ENCODE results near the gene GNA12. TPM values are rescaled to one million over a fixed set of nuclear protein-coding genes. Genes with fewer than 3 reads are reported as not detected.

The GNA12 gene
- total RNA-seq, 4 donors from 2014 or later, result 4.6 to 14.0 (median 8.9) TPM

GRCh38 chr7:2886391-2886790, 42.3 kb upstream of the GNA12 start:
- DNase-seq (ENCODE audit: low spot score in 2 of 2), result no peak
- intact Hi-C loops (cut with DNase I; ENCODE audit: low total_unique reads), result loop anchor here (10.0 kb wide), 1 partner anchor 408 kb away; no protein-coding TSS in a partner anchor
- no peak overlapping the region for H3K4me3 ChIP-seq (ENCODE audit: low read depth, poor library complexity, severe bottlenecking)
- WGBS, 2 donors, result 43 to 46% methylated on average over 5 of the region's 5 CpGs
- TF ChIP-seq CTCF (IDR thresholded peaks at IDR 0.05), result no peak
- TF ChIP-seq POLR2A (IDR thresholded peaks at IDR 0.05), result no peak

- 33% methylated on average over 9 of the region's 9 CpGs for WGBS, 2 donors
- intact Hi-C loops (cut with DNase I; ENCODE audit: low total_unique reads), result loop anchor here (10.0 kb wide), 1 partner anchor 411 kb away; no protein-coding TSS in a partner anchor
These were observed 40.1 kb upstream of the GNA12 start for GRCh38 chr7:2884161-2884560.

DNA sequence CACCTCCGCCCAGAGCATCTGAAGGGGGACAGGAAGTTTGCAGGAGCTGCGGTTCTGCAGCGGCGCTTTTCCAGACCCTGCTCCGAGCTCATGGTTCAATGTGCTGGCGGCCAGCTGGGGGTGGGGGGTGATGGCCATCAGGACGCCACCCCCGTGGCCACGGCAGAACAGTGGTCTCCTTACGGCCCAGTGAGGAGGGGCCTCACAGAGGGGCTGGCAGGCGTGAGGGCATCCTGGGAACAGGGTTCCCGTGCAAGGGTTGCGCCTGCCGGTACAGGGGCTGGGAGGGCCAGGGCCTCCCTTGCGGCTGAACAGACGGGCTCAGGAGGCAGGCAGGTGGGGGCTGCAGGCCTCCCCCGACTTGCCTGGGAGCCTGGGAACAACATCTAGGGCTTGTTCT, 39.0 kb upstream of the GNA12 start:
- TF ChIP-seq POLR2A (IDR thresholded peaks at IDR 0.05), result no peak
- TF ChIP-seq CTCF (IDR thresholded peaks at IDR 0.05), result no peak
- 84 to 85% methylated on average over 15 to 17 of the region's 17 CpGs for WGBS, 2 donors
- intact Hi-C loops (cut with DNase I; ENCODE audit: low total_unique reads), result loop anchor here (10.0 kb wide), 1 partner anchor 412 kb away; no protein-coding TSS in a partner anchor
- DNase-seq (ENCODE audit: low spot score in 2 of 2), result no peak
- H3K4me3 ChIP-seq (ENCODE audit: low read depth, poor library complexity, severe bottlenecking), result no peak overlapping the region

More at GRCh38 chr7:2884161-2884560, 40.1 kb upstream of the GNA12 start:
- TF ChIP-seq CTCF (IDR thresholded peaks at IDR 0.05) (no peak), POLR2A (IDR thresholded peaks at IDR 0.05) (no peak)
- DNase-seq (ENCODE audit: low spot score in 2 of 2), result no peak
- no peak overlapping the region for H3K4me3 ChIP-seq (ENCODE audit: low read depth, poor library complexity, severe bottlenecking)

GRCh38 chr7:2882111-2882510, 38.0 kb upstream of the GNA12 start:
- TF ChIP-seq POLR2A (IDR thresholded peaks at IDR 0.05) (no peak), CTCF (IDR thresholded peaks at IDR 0.05) (no peak)
- no peak overlapping the region for H3K4me3 ChIP-seq (ENCODE audit: low read depth, poor library complexity, severe bottlenecking)
- DNase-seq (ENCODE audit: low spot score in 2 of 2), result no peak
- 71 to 74% methylated on average over 10 of the region's 10 CpGs for WGBS, 2 donors
- intact Hi-C loops (cut with DNase I; ENCODE audit: low total_unique reads), result loop anchor here (10.0 kb wide), 1 partner anchor 413 kb away; no protein-coding TSS in a partner anchor

DNA sequence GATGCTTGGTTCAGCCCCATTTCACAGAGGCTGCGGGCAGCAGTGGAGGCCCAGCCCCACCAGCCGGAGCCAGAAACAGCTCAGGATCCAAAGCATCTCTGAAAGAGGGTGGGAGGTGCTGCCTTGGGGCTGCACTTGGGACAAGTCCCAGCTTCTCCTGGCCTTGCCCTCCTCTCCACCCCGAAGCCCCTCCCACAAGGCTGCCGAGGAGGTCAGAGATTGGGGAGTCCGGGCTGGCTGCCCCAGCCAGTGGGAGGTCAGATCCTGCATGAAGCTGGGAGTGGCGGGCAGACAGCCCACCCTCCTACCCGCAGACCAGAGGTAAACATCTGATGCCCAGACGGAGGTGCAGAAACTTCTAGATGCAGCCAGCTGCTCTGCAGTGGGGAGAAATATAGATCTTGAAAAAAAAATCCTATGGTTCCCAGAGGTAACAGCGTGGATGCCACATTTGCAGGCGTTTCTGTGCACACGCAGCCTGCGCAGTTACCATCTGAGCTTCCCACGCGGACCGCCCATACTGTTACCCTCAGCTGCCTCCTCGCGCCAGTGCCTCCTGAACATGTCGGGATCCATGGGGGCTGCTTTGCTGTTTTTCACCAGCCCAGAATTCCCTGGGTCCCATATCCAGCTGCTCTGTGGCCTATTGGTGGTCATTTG, 36.9 kb upstream of the GNA12 start:
- H3K4me3 ChIP-seq (ENCODE audit: low read depth, poor library complexity, severe bottlenecking), result no peak overlapping the region
- intact Hi-C loops (cut with DNase I; ENCODE audit: low total_unique reads), result loop anchor here (10.0 kb wide), 1 partner anchor 414 kb away; no protein-coding TSS in a partner anchor
- no peak for DNase-seq (ENCODE audit: low spot score in 2 of 2)
- 48 to 55% methylated on average over 18 of the region's 18 CpGs for WGBS, 2 donors
- TF ChIP-seq CTCF (IDR thresholded peaks at IDR 0.05), result no peak
- no peak for TF ChIP-seq POLR2A (IDR thresholded peaks at IDR 0.05)

All from lower leg skin (tissue), 4 donors.